ENCODE data around the gene BMERB1. TPM values are rescaled to one million over a fixed set of nuclear protein-coding genes. Genes with fewer than 3 reads are reported as not detected.

The BMERB1 gene
- total RNA-seq, 1 donor from 2014 or later, result 22.6 TPM

DNA sequence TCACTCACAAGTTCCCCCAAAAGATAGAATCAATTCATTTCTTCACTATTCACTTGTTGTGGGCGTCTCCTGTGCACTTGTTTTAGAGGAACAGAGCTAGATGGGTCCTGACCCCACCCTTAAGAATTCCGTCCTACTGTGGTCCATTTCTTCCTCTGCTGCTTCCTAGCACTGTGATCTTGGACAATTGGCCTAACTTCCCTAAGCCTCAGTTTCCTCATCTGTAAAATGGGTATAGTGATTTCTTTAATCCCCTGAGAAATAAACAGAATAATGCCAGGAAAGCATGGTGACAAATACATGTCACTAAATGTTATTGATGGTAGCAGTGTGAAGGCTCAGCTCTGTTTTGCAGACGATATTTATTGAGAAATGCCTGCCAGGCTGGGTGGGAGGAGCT, 9.9 kb downstream of the BMERB1 start:
- Histone ChIP-seq H3K9me3 (no peaks in the 10 kb centered on the region), H3K4me1 (no peaks in the 10 kb centered on the region), H3K36me3 (no peaks in the 10 kb centered on the region), H3K27me3 (no peaks in the 10 kb centered on the region), H3K4me3 (no peak overlapping the region), H3K27ac (no peak overlapping the region)
- no peak for ATAC-seq
- intact Hi-C loops (cut with DNase I), result no loop called here
- DNase-seq, result no peak
- no peak for TF ChIP-seq CTCF (IDR thresholded peaks at IDR 0.05)

DNA sequence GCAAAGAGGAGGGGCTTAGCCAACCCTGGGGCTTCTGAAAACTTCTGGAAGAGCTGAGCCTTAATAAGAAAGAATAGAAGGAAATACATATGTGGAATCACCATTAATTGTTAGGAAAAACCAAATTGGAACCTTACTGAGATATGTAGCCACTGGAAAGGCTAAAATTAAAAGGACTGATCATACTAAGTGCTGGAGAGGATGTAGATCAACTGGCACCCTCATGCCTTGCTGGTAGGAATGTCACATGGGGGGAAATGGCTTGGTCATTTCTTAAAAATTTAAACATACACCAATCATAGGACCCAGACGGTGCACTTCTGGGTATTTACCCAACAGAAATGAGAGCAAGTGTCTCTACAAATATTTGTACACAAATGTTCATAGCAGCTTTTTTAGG, 11.1 kb downstream of the BMERB1 start:
- no peaks in the 10 kb centered on the region for H3K9me3 ChIP-seq
- TF ChIP-seq CTCF (IDR thresholded peaks at IDR 0.05), result no peak
- no peaks in the 10 kb centered on the region for H3K27me3 ChIP-seq
- no peaks in the 10 kb centered on the region for H3K36me3 ChIP-seq
- no peak overlapping the region for H3K27ac ChIP-seq
- DNase-seq (no peak), ATAC-seq (no peak)
- no peak overlapping the region for H3K4me3 ChIP-seq
- H3K4me1 ChIP-seq, result no peaks in the 10 kb centered on the region
- intact Hi-C loops (cut with DNase I), result no loop called here

DNA sequence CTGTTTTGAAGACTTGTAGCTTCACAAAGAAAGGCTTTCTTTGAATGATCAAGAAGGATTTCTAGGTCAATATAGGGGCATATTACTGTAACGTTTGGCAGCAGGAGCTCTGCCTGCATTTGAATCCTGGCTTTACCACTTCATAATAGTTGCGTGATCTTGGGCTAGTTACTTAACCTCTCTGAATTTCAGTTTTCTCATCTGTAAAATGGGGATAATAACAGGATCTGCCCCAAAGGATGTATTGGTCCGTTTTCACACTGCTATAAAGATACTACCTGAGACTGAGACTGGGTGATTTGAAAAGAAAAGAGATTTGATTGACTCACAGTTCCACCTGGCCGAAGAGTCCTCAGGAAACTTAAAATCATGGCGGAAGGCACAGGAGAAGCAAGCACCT, 12.5 kb downstream of the BMERB1 start:
- Histone ChIP-seq H3K4me1 (peaks cover 4% of the 10 kb centered on the region), H3K9me3 (no peaks in the 10 kb centered on the region), H3K36me3 (no peaks in the 10 kb centered on the region), H3K4me3 (no peak overlapping the region), H3K27ac (no peak overlapping the region), H3K27me3 (no peaks in the 10 kb centered on the region)
- DNase-seq (no peak), ATAC-seq (no peak)
- intact Hi-C loops (cut with DNase I), result no loop called here
- TF ChIP-seq CTCF (IDR thresholded peaks at IDR 0.05), result no peak

DNA sequence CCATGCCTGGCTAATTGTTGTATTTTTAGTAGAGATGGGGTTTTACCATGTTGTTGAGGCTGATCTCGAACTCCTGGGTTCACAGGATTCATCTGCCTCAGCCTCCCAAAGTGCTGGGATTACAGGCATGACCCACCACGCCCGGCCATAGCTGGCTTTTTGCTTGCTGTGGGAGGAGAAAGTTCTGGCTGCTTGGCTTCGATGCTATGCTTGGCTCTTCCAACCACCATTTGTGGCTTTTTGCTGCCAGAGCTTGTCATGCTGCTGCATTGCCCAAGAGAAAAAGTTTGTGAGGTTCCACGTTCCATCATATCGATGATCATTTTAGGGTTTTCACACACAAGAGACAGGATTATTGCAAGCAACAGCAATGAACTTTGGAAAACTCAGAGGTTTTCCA, 16.2 kb downstream of the BMERB1 start:
- H3K4me1 ChIP-seq, result peaks cover 4% of the 10 kb centered on the region
- H3K36me3 ChIP-seq, result no peaks in the 10 kb centered on the region
- no peaks in the 10 kb centered on the region for H3K27me3 ChIP-seq
- no peak overlapping the region for H3K4me3 ChIP-seq
- no peak for DNase-seq
- ATAC-seq, result no peak
- intact Hi-C loops (cut with DNase I), result no loop called here
- H3K27ac ChIP-seq, result no peak overlapping the region
- no peak for TF ChIP-seq CTCF (IDR thresholded peaks at IDR 0.05)
- no peaks in the 10 kb centered on the region for H3K9me3 ChIP-seq

DNA sequence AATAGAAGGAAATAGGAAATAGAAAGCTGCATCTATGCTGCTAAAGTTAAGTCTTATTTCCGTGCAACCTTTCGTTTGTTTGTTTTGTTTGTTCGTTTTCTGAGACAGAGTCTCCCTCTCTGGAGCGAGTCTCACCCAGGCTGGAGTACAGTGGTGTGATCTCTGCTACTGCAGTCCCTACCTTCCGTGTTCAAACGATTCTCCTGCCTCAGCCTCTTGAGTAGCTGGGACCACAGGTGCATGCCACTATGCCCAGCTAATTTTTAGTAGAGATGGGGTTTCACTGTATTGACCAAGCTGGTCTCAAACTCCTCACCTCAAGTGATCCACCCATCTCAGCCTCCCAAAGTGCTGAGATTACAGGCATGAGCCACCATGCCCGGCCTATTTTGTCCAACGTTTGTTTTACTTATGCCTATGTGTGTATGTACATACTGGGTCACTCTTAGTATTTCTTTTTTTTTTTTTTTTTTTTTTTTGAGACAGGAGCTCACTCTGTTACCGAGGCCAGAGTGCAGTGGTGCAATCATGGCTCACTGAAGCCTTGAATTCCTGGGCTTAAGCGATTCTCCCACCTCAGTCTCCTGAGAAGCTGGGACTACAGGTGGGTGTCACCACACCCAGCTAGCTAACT, 16.8 kb downstream of the BMERB1 start:
- no peaks in the 10 kb centered on the region for H3K9me3 ChIP-seq
- no peak for TF ChIP-seq CTCF (IDR thresholded peaks at IDR 0.05)
- H3K36me3 ChIP-seq, result no peaks in the 10 kb centered on the region
- H3K27me3 ChIP-seq, result no peaks in the 10 kb centered on the region
- no peak overlapping the region for H3K27ac ChIP-seq
- intact Hi-C loops (cut with DNase I), result no loop called here
- ATAC-seq (no peak), DNase-seq (no peak)
- H3K4me3 ChIP-seq, result no peak overlapping the region
- H3K4me1 ChIP-seq, result peaks cover 4% of the 10 kb centered on the region

Measured in upper lobe of right lung (tissue), 1 donor.